Bronchial epithelial cell (primary cell): ENCODE data around the gene NTN5. TPM values are rescaled to one million over a fixed set of nuclear protein-coding genes. Genes with fewer than 3 reads are reported as not detected.
"Not testable (repeated sequence)": the region's sequence is repeated elsewhere in the genome, so short reads cannot be mapped to it uniquely, and the experiment has no call there.

ENCODE experiments used
- DNase-seq: peaks from one replicate; pipeline ENCODE4 v3.0.0-alpha.2; 2010; ENCODE audit warnings: low read depth
- FAIRE-seq: peaks from 2 replicates; lab custom pipeline; 2011; peaks lifted over from hg19 to GRCh38; lab: Jason Lieb, UNC
- H3K27me3 ChIP-seq: 2 replicates; pipeline ENCODE4 v1.5.1; 2011; ENCODE audit warnings: low read length; ENCODE audit not compliant: control insufficient read depth, insufficient read depth
- H3K36me3 ChIP-seq: 2 replicates; pipeline ENCODE4 v1.5.1; 2011; ENCODE audit warnings: low read length; ENCODE audit not compliant: control insufficient read depth, insufficient read depth
- H3K4me3 ChIP-seq: 2 replicates; pipeline ENCODE4 v1.5.1; 2011; ENCODE audit warnings: mild to moderate bottlenecking, low read depth, low read length, control low read depth
- total RNA-seq: library from RNA; depleted of rRNA; stranded (reverse); fragments of >200 nt; gene quantifications from 2 replicates; pipeline ENCODE4 v1.2.1, GENCODE V29; 2014
- TF ChIP-seq, protein P1 (sequence below): IDR thresholded peaks from 2 replicates; pipeline ENCODE4 v1.5.1; 2011; ENCODE audit warnings: mild to moderate bottlenecking, moderate library complexity, low read length, control low read depth, inconsistent platforms; ENCODE audit not compliant: insufficient read depth, severe bottlenecking

Gene NTN5
- total RNA-seq, 1 donor from 2014 or later, result not detected

DNA sequence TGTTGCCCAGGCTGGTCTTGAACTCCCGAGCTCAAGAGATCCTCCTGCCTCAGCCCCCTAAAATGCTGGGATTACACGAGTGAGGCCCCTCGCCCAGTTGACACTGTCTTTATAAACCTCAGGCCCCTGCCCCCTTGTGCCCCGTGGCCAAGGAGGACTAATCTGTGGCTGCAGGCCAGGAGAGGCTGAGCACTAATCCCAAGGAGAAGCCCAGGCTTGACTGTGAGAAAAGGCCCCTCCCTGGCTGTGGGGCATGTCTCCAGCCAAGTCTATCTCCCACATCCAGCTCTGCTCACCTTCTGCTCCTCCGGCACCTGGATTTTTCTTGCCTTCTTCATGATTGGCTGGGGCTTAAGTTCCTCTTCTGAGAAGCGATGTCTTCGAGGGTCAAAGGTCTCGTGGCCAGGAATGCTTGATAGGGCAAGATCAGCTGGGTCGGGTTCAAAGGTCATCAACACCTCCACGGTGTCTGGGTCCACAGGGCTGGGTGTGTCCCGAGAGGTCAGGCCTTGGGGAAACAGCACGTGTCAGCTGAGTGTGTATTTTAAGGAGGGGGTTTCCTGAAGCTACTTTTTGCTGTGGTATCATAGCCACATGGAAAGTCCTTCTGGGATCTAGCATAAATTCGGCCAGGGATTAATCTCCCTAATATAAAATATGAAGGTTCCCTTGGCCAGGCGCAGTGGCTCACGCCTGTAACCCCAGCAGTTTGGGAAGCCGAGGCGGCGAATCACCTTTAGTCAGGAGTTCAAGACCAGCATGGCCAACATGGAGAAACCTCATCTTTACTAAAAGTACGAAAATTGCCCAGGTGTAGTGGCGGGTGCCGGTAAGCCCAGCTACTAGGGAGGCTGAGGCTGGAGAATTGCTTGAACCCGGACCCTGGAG lies 39.4 kb downstream of the NTN5 start:
- Histone ChIP-seq H3K36me3 (peaks cover 7% of the 10 kb centered on the region), H3K4me3 (no peak overlapping the region), H3K27me3 (no peaks in the 10 kb centered on the region)
- TF ChIP-seq, protein P1, sequence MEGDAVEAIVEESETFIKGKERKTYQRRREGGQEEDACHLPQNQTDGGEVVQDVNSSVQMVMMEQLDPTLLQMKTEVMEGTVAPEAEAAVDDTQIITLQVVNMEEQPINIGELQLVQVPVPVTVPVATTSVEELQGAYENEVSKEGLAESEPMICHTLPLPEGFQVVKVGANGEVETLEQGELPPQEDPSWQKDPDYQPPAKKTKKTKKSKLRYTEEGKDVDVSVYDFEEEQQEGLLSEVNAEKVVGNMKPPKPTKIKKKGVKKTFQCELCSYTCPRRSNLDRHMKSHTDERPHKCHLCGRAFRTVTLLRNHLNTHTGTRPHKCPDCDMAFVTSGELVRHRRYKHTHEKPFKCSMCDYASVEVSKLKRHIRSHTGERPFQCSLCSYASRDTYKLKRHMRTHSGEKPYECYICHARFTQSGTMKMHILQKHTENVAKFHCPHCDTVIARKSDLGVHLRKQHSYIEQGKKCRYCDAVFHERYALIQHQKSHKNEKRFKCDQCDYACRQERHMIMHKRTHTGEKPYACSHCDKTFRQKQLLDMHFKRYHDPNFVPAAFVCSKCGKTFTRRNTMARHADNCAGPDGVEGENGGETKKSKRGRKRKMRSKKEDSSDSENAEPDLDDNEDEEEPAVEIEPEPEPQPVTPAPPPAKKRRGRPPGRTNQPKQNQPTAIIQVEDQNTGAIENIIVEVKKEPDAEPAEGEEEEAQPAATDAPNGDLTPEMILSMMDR, result no peak
- DNase-seq, result peak; percentile 40
- no peak for FAIRE-seq

- peak; percentile 91 for FAIRE-seq
- TF ChIP-seq, protein P1, result peak; percentile 5
- Histone ChIP-seq H3K4me3 (no peak overlapping the region), H3K27me3 (no peaks in the 10 kb centered on the region), H3K36me3 (peaks cover 7% of the 10 kb centered on the region)
- DNase-seq, result peak; percentile 84
Observed at GRCh38 chr19:48632692-48633147, 40.1 kb downstream of the NTN5 start.

DNA sequence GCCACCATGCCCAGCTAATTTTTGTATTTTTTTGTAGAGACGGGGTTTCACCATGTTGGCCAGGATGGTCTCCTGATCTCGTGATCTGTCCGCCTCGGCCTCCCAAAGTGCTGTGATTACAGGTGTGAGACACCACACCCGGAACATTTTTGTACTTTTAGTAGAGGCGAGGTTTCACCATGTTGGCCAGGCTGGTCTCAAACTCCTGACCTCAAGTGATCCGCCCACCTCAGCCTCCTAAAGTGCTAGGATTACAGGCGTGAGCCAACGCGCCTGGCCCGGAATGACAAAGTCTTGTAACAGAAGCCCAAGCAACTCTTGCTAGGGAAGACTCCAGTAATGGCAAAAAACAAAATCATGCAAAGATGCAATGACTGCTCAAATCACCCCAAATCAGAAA lies 40.5 kb downstream of the NTN5 start:
- H3K36me3 ChIP-seq, DNase-seq, FAIRE-seq, H3K27me3 ChIP-seq, H3K4me3 ChIP-seq: not testable (repeated sequence)

GRCh38 chr19:48631225-48631624 lies 41.6 kb downstream of the NTN5 start:
- H3K27me3 ChIP-seq, result no peaks in the 10 kb centered on the region
- DNase-seq (no peak), FAIRE-seq (no peak)
- H3K36me3 ChIP-seq, result peaks cover 7% of the 10 kb centered on the region
- TF ChIP-seq, protein P1, result no peak
- H3K4me3 ChIP-seq, result no peak overlapping the region

- FAIRE-seq (no peak), DNase-seq (no peak)
- Histone ChIP-seq H3K4me3 (no peak overlapping the region), H3K36me3 (peaks cover 7% of the 10 kb centered on the region), H3K27me3 (no peaks in the 10 kb centered on the region)
- TF ChIP-seq, protein P1, result no peak
Observed at GRCh38 chr19:48630296-48631063, 42.3 kb downstream of the NTN5 start.

GRCh38 chr19:48629599-48630295 lies 43.1 kb downstream of the NTN5 start:
- DNase-seq (no peak), FAIRE-seq (no peak)
- H3K4me3 ChIP-seq, result no peak overlapping the region
- TF ChIP-seq, protein P1, result no peak
- no peaks in the 10 kb centered on the region for H3K27me3 ChIP-seq
- peaks cover 7% of the 10 kb centered on the region for H3K36me3 ChIP-seq
